Astrocyte (in vitro differentiated cells and primary cell): ENCODE results near the gene C10orf67. TPM values are rescaled to one million over a fixed set of nuclear protein-coding genes. Genes with fewer than 3 reads are reported as not detected.
"Not testable (repeated sequence)": the region's sequence is repeated elsewhere in the genome, so short reads cannot be mapped to it uniquely, and the experiment has no call there.

Experiments
- DNase-seq: peaks from one replicate; pipeline ENCODE4 v3.0.0-alpha.2; 2010; ENCODE audit warnings: low read depth
- FAIRE-seq: peaks from 2 replicates; lab custom pipeline; 2011; peaks lifted over from hg19 to GRCh38; lab: Jason Lieb, UNC
- H2AFZ ChIP-seq: 2 replicates; pipeline ENCODE4 v1.6.0; 2012; ENCODE audit warnings: low read depth, low read length, inconsistent platforms
- H3K27ac ChIP-seq: 2 replicates; pipeline ENCODE4 v1.5.1; 2011; ENCODE audit warnings: low read depth, low read length, inconsistent platforms
- H3K27me3 ChIP-seq: 2 replicates; pipeline ENCODE4 v1.6.0; 2011; ENCODE audit warnings: low read length, inconsistent platforms; ENCODE audit not compliant: insufficient read depth
- H3K36me3 ChIP-seq: 2 replicates; pipeline ENCODE4 v1.5.1; 2011; ENCODE audit warnings: low read length, inconsistent platforms; ENCODE audit not compliant: insufficient read depth
- H3K4me1 ChIP-seq: 2 replicates; pipeline ENCODE4 v1.5.1; 2011; ENCODE audit warnings: low read length, inconsistent platforms; ENCODE audit not compliant: insufficient read depth
- H3K4me2 ChIP-seq: 2 replicates; pipeline ENCODE4 v1.6.0; 2012; ENCODE audit warnings: low read length, inconsistent platforms
- H3K4me3 ChIP-seq: 2 replicates; pipeline ENCODE4 v1.5.1; 2011; ENCODE audit warnings: low read depth, mild to moderate bottlenecking, low read length, inconsistent platforms; ENCODE audit not compliant: insufficient read depth
- H3K79me2 ChIP-seq: 2 replicates; pipeline ENCODE4 v1.6.0; 2012; ENCODE audit warnings: mild to moderate bottlenecking, low read length, inconsistent platforms; ENCODE audit not compliant: insufficient read depth
- H3K9ac ChIP-seq: 2 replicates; pipeline ENCODE4 v1.6.0; 2012; ENCODE audit warnings: mild to moderate bottlenecking, low read length, inconsistent platforms
- H3K9me3 ChIP-seq: 2 replicates; pipeline ENCODE4 v1.5.1; 2012; ENCODE audit warnings: low read depth, mild to moderate bottlenecking, low read length, inconsistent platforms; ENCODE audit not compliant: insufficient read depth
- H4K20me1 ChIP-seq: 2 replicates; pipeline ENCODE4 v1.6.0; 2012; ENCODE audit warnings: low read length, inconsistent platforms; ENCODE audit not compliant: insufficient read depth
- H3K27ac Mint-ChIP-seq: one replicate; pipeline ENCODE4 v1.8.0; 2021; ENCODE audit warnings: mild to moderate bottlenecking, mixed read lengths; ENCODE audit not compliant: unreplicated experiment
- H3K27me3 Mint-ChIP-seq: one replicate; pipeline ENCODE4 v1.8.0; 2021; ENCODE audit warnings: low read depth, mixed read lengths; ENCODE audit not compliant: unreplicated experiment
- H3K36me3 Mint-ChIP-seq: one replicate; pipeline ENCODE4 v1.8.0; 2021; ENCODE audit warnings: low read depth, mixed read lengths; ENCODE audit not compliant: unreplicated experiment
- H3K4me1 Mint-ChIP-seq: one replicate; pipeline ENCODE4 v1.8.0; 2021; ENCODE audit warnings: low read depth, mixed read lengths; ENCODE audit not compliant: unreplicated experiment
- H3K4me3 Mint-ChIP-seq: one replicate; pipeline ENCODE4 v1.8.0; 2021; ENCODE audit warnings: mild to moderate bottlenecking, moderate library complexity, mixed read lengths; ENCODE audit not compliant: unreplicated experiment
- H3K9me3 Mint-ChIP-seq: one replicate; pipeline ENCODE4 v1.8.0; 2021; ENCODE audit warnings: mild to moderate bottlenecking, mixed read lengths; ENCODE audit not compliant: unreplicated experiment
- CTCF ChIP-seq: IDR thresholded peaks from 2 replicates; pipeline ENCODE4 v1.5.1; 2011; ENCODE audit warnings: low read depth, mild to moderate bottlenecking, inconsistent platforms, low read length, moderate library complexity; ENCODE audit not compliant: insufficient read depth
- EZH2 ChIP-seq: IDR thresholded peaks from 2 replicates; pipeline ENCODE4 v1.6.1; 2012; ENCODE audit warnings: mild to moderate bottlenecking, low read length, inconsistent platforms; ENCODE audit not compliant: insufficient read depth
- total RNA-seq: library from RNA; stranded (reverse); gene quantifications from 2 replicates; pipeline ENCODE4 v1.2.1, GENCODE V29; 2021

C10orf67 gene
- total RNA-seq, 1 donor from 2014 or later: 0.27 TPM

- TF ChIP-seq CTCF: no peak
- TF ChIP-seq EZH2: no peak
- H3K27me3 Mint-ChIP-seq: no peaks in the 10 kb centered on the region
- no peaks in the 10 kb centered on the region for H3K79me2 ChIP-seq
- H3K9ac ChIP-seq: no peak overlapping the region
- H3K4me3 Mint-ChIP-seq: no peak overlapping the region
- H3K4me1 Mint-ChIP-seq: peaks cover 25% of the 10 kb centered on the region
- no peak overlapping the region for H3K27ac ChIP-seq
- no peak overlapping the region for H2AFZ ChIP-seq
- H3K4me1 ChIP-seq: no peaks in the 10 kb centered on the region
- H3K36me3 ChIP-seq: no peaks in the 10 kb centered on the region
- peaks cover 1% of the 10 kb centered on the region for H3K9me3 Mint-ChIP-seq
- DNase-seq (peak; percentile 14), FAIRE-seq (no peak)
- no peak overlapping the region for H3K4me3 ChIP-seq
- no peaks in the 10 kb centered on the region for H3K27me3 ChIP-seq
- no peak overlapping the region for H3K4me2 ChIP-seq
- H4K20me1 ChIP-seq: no peaks in the 10 kb centered on the region
- no peaks in the 10 kb centered on the region for H3K36me3 Mint-ChIP-seq
- no peaks in the 10 kb centered on the region for H3K9me3 ChIP-seq
- H3K27ac Mint-ChIP-seq: peak overlapping the region; percentile 0
Measured at GRCh38 chr10:23368816-23369640, 24.4 kb upstream of the C10orf67 start.

- no peaks in the 10 kb centered on the region for H3K36me3 ChIP-seq
- H3K9ac ChIP-seq: no peak overlapping the region
- H3K4me3 Mint-ChIP-seq: no peak overlapping the region
- H3K9me3 Mint-ChIP-seq: peaks cover 1% of the 10 kb centered on the region
- H3K27me3 Mint-ChIP-seq: no peaks in the 10 kb centered on the region
- no peaks in the 10 kb centered on the region for H3K36me3 Mint-ChIP-seq
- no peak overlapping the region for H2AFZ ChIP-seq
- H3K27me3 ChIP-seq: no peaks in the 10 kb centered on the region
- peaks cover 25% of the 10 kb centered on the region for H3K4me1 Mint-ChIP-seq
- H3K4me3 ChIP-seq: no peak overlapping the region
- H3K4me2 ChIP-seq: no peak overlapping the region
- H3K9me3 ChIP-seq: no peaks in the 10 kb centered on the region
- no peak for TF ChIP-seq CTCF
- no peak for TF ChIP-seq EZH2
- H4K20me1 ChIP-seq: no peaks in the 10 kb centered on the region
- FAIRE-seq (no peak), DNase-seq (no peak)
- no peaks in the 10 kb centered on the region for H3K4me1 ChIP-seq
- H3K27ac ChIP-seq: no peak overlapping the region
- H3K79me2 ChIP-seq: no peaks in the 10 kb centered on the region
- H3K27ac Mint-ChIP-seq: peak overlapping the region; percentile 23
Measured at GRCh38 chr10:23367896-23368595, 23.4 kb upstream of the C10orf67 start.

- not testable (repeated sequence) for H3K36me3 ChIP-seq, H3K4me3 Mint-ChIP-seq, H3K27me3 ChIP-seq, H3K4me2 ChIP-seq, H4K20me1 ChIP-seq, H3K4me1 ChIP-seq, H2AFZ ChIP-seq, H3K9ac ChIP-seq, H3K36me3 Mint-ChIP-seq, H3K27me3 Mint-ChIP-seq, H3K9me3 ChIP-seq, FAIRE-seq, H3K4me3 ChIP-seq, H3K9me3 Mint-ChIP-seq, H3K79me2 ChIP-seq, H3K27ac ChIP-seq
- Mint-ChIP-seq H3K4me1 (peaks cover 27% of the 10 kb centered on the region), H3K27ac (peak overlapping the region; percentile 64)
- DNase-seq: peak; percentile 48
Measured at GRCh38 chr10:23365417-23366030, 20.9 kb upstream of the C10orf67 start.
